ENCODE measurements around the gene MAN1C1. TPM values are rescaled to one million over a fixed set of nuclear protein-coding genes. Genes with fewer than 3 reads are reported as not detected.

Gene MAN1C1
- total and polyA plus RNA-seq, 10 of the 15 experiments (the other 5 are each of a cell fraction or from before 2014, with no cell fraction given): 0.12 to 0.56 (median 0.22) TPM; not detected in 3

GRCh38 chr1:25720624-25721023, 104.0 kb downstream of the MAN1C1 start:
- no peak overlapping the region for H2AFZ ChIP-seq (ENCODE audit: control insufficient read depth, low read depth, low read length)
- WGBS (ENCODE audit: insufficient coverage, insufficient replicate concordance, low lambda C conversion rate, missing lambda C conversion rate): 10% methylated on average over 5 of the region's 5 CpGs
- H3K9me3 ChIP-seq (replicated peaks; ENCODE audit: control insufficient read depth, insufficient read depth, low read length): no peaks in the 10 kb centered on the region; the same call in 2 of the 3 replicates
- H3K4me1 ChIP-seq (ENCODE audit: control insufficient read depth, insufficient read depth, low read length): no peaks in the 10 kb centered on the region
- no TSS peak for BruUV-seq (replicated peaks)
- ChIA-PET POLR2A (no interaction called here), RAD21 (ENCODE audit: unreplicated experiment) (no interaction called here), SMC1A (ENCODE audit: uncharacterized antibody, unreplicated experiment) (interaction anchor here (0.6 kb wide), 1 partner anchor 1123 kb away, joined by 3 read pairs; no protein-coding TSS in a partner anchor), CTCF (interaction anchor here (1.0 kb wide), 1 partner anchor 28 kb away, joined by 4 read pairs; no protein-coding TSS in a partner anchor)
- H3K4me2 ChIP-seq (ENCODE audit: control insufficient read depth, insufficient read depth): no peak overlapping the region
- H3K9ac ChIP-seq (ENCODE audit: control insufficient read depth, insufficient read depth, low read length): no peak overlapping the region
- no peaks in the 10 kb centered on the region for H3K79me2 ChIP-seq (ENCODE audit: control insufficient read depth, insufficient read depth, low read length)
- in situ Hi-C loops (cut with MboI): no loop called here
- no peaks in the 10 kb centered on the region for H3K36me3 ChIP-seq (ENCODE audit: control insufficient read depth in 2 of 2, insufficient read depth in 2 of 2, low read length in 1 of 2)
- TF ChIP-seq RCOR1 (conservative IDR thresholded peaks at IDR 0.05; ENCODE audit: low read depth, low read length): no peak
- TF ChIP-seq ZNF687 (IDR thresholded peaks at IDR 0.05): no peak
- TF ChIP-seq LARP7 (IDR thresholded peaks at IDR 0.05): no peak
- no peak for TF ChIP-seq RAD21 (IDR thresholded peaks at IDR 0.05; ENCODE audit: insufficient read depth, low read depth, low read length)
- no peak for TF ChIP-seq ETV6 (conservative IDR thresholded peaks at IDR 0.05 in 1 of 2, IDR thresholded peaks at IDR 0.05 in 1 of 2; ENCODE audit: borderline replicate concordance in 1 of 2, low read depth in 1 of 2)
- TF ChIP-seq YBX1 (IDR thresholded peaks at IDR 0.05): no peak
- no peak overlapping the region for H3K27ac ChIP-seq (ENCODE audit: control insufficient read depth, insufficient read depth)
- intact Hi-C loops (cut with micrococcal nuclease; ENCODE audit: unreplicated experiment): no loop called here
- no peak for DNase-seq (ENCODE audit: low read depth, low spot score)
- H3K4me3 ChIP-seq: no peak overlapping the region
- no peak for ATAC-seq
- no peak for FAIRE-seq
- H4K20me1 ChIP-seq (ENCODE audit: control insufficient read depth, insufficient read depth): no peaks in the 10 kb centered on the region; the same call in 1 of the 2 replicates
- H3K27me3 ChIP-seq (replicated peaks in 1 of 2; ENCODE audit: control insufficient read depth in 2 of 2, insufficient read depth in 2 of 2, low read length in 1 of 2): no peaks in the 10 kb centered on the region; a peak in 3 of 4 replicates

Data from GM12878 (cell line).